ENCODE results near the gene SDC3.

Gene SDC3

DNA sequence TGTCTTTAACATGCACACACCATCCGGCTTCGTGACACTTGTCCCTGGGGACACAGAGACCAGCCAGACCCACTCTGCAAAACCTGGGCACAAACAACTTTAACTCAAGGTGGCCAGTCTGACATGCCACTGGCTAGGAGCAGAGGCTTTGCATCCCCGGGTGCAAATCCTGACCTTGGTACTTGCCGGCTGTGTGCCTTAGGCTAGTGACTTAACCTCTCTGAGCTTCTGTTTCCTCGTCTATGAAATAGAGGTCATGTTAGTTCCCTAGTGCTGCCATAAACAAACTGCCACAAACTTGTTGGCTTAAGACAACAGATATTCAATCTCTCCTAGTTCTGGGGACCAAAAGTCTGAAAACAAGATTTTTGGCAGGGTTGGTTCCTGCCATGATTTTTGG lies 60.4 kb downstream of the SDC3 start:
- DNase-seq (ENCODE audit: low read depth), result no peak

DNA sequence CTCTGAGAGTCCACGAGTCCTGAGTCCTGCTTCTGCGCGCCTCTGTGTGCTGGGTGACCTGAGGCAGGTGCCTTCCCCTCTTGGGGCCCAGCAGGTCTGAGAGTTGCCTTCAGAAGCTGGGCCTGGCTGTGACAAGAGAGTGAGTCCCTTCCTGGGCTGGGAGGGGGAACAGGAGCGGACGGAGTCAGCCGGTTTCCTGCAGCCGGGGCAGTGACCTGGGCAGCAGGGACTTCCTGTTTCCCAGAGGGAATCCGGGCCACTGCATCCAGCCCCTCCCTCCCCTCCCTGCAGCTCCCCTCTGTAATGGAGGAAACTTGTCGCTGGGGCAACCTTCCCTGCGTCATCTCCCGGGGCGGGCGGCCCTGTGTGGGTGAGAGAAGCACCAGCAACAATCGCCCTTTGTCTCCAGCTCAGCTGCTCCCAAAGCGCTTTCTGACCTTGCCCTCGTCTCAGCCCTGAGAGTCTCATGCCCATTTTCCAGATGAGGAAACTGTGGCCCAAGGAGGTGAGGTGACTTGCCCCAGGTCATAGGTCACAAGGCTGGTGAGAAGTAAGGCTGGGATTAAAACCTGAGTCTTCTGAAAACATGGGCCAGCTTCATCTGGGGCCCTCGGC lies 61.1 kb downstream of the SDC3 start:
- DNase-seq (ENCODE audit: low read depth), result no peak

DNA sequence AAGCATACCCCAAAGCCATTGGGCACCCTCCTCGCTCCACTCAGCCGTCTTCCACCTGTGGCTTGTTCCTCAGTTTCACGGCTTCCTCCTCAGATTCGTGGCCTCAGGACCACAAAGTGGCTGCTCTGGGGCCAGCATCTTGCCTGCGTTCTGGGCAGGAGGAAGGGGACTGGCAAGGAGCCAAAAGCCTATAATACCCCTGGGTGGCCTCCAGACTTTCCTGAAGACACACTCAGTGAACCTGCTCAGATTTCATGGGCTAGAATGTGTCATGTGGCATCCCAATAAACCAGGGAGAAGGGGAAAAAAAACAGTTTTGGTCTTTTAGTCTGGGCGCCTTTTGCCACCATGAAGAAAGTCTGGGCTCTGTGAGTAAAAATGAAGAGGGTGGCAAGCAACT lies 62.0 kb downstream of the SDC3 start:
- no peak for DNase-seq (ENCODE audit: low read depth)

DNA sequence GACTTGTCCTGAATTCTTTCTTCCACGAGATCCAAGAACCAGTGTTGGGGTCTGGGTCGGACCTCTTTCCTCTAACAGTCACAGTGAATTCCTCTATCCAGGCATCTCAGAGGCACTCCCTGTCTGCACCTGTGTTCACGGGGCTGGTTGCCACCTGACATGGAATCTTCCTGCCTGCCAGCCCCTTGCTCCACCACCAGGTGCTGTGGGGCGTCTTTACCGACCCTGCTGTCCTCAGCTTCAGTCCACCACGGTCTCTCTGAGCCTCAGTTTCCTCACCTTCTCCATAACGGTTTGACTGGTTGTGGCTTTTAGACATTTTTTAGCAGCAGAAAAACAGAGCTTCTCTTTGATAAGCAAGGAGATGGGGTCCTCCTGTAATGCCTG lies 62.7 kb downstream of the SDC3 start:
- no peak for DNase-seq (ENCODE audit: low read depth)

DNA sequence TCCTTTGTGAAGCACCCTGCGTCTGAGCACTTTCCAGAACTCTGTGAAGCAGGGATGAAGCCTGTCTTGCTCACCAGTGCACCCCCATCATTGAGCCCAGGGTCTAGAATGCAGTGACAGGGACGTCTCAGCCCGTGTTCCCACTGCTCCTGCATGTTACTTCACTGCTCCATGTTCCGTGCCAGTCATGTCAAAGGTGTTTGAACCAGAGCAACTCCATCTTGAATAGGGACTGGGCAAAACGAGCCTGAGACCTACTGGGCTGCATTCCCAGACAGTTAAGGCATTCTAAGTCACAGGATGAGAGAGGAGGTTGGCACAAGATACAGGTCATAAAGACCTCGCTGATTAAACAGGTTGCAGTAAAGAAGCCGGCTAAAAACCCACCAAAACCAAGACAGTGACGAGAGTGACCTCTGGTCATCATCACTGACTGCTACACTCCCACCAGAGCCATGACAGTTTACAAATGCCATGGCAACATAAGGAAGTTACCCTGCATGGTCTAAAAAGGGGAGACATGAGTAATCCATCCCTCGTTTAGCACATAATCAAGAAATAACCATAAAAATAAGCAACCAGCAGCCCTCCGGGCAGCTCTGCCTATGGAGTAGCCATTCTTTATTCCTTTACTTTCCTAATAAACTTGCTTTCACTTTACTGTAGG lies 63.2 kb downstream of the SDC3 start:
- DNase-seq (ENCODE audit: low read depth), result no peak

DNA sequence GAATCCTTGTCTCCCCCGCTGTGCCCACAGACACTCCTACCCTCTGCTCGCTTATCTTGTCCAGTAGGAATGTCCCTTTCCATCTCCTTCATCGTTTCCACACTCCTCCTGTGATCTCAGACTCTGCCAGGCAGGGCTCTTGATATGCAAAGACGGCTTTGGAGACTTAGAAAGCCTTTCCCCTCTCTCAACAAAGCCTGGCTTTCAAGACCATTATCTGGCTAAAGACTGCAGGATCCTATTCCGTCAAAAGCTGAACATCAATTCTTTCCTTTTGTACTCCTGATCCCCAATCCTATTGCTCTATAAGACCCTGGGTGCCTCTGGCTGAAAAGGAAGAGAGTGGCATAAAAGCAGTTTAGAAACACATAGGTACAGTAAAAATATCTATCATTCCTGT lies 63.9 kb downstream of the SDC3 start:
- no peak for DNase-seq (ENCODE audit: low read depth)

DNA sequence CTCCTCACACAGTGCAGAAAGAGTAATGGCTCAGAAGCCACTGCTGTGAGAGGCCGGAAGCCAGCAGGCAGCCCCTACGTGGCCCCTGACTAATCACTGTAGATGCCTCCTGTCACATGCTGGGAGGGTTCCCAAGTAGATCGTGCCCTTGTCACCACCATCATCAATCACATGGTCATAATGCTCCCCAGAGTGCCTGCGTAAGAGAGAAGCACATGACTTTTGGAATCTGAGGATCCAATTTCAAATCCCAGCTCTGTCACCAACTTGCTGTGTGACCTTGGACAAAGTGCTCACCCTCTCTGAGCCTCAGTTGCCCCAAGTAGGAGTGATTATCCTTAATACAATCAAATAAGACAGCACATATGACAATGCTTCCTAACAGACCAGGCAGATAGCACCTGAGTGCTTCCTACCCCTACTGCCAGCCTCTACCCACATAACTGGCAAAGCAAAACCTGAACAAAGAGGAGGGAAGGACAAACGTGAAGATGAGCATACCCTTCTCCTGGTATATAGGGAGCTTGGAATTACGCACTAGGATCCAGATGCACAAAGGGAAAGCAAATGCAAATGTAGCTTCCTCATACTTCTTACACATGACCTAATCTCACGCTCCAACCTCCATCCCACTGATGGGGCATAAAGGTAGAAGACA lies 65.7 kb downstream of the SDC3 start:
- no peak for DNase-seq (ENCODE audit: low read depth)

DNA sequence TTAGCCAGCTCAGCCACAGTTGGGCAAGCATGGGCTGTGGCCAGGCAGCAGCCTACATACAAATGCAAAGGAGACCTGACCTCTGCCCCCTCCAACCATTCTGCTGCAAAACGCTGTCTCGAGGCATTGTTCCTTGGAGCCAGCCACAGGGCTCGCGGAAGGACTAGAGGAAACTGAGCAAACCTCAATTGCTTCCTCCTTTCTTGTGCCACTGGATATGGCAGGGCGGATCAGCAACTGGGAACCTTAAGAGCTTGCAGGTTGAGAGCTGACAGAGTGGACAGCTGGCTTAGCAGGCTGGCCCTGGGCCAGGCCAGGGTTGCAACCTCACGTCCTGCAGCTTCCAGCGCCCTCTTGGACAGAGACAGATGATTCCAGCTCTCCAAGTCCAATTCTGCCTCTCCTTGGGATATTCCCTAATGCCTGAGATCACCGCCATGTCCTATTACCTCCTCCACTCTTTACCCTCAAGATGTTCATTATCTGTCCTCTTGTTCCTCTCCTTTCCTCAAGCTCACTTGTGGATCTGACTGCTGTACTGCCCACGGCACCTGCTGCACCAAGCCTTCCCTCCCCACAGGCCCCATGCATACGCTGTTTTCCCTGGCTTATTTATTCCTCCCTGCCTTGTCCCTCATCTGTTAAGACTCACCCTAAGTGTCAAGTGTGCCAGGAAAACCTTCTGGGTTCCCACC lies 67.5 kb downstream of the SDC3 start:
- DNase-seq (ENCODE audit: low read depth), result no peak

DNA sequence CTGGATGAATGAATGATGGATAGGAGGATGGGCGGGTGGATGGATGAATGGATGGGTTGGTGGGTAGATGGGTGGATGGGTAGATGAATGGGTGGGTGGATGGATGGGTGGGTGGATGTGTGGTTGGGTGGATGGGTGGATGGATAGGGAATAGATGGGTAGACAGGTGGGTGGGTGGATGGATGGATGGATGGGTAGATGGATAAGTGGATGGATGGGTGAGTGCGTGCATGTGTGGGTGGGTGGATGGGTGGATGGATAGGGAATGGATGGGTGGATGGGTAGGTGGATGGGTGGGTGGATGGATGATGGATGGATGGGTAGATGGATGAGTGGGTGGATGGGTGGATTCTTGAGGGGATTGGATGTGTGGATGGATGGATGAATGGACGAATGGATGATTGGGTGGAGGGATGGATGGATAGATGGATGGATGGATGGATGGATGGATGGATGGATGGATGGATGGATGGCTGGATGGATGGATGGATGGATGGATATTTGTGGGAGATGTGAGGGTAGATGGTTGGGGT lies 68.7 kb downstream of the SDC3 start:
- no peak for DNase-seq (ENCODE audit: low read depth)

DNA sequence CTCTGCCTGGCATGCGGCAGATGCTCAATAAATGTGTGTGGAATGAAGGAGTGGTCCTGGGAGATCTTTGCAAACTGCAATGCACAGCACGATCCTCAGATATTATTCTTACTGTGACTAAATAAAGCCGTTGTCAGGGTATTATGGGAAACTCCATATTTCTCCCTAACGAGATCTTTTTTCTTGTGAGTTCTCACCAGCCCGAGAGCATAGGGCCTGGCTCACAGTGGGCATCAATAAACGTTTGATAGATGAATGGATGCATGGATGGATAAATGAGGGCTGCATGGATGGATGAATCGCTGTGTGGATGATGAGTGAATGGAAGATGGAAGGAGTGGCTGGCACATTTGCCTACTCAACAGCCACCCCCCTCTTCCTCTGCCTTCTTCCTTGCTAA lies 69.6 kb downstream of the SDC3 start:
- no peak for DNase-seq (ENCODE audit: low read depth)

DNA sequence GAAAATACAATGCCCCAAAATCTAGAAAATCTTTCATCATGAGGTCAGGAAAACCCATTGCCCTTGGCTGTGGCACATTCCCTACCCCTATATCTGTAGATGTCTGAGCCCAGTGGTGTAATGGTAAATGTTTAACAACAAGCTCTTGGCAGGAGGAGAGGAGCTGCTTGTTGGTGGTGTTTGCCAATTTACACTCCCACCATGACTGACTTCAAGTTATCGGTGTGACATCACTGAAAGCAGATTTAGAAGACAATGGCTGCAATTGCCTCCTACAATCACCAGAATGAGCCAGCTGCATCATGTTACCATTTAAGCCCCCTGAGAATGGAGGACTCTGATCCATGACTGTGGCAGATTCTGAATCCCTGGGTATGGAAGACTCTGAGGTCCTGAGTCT lies 70.9 kb downstream of the SDC3 start:
- no peak for DNase-seq (ENCODE audit: low read depth)

DNA sequence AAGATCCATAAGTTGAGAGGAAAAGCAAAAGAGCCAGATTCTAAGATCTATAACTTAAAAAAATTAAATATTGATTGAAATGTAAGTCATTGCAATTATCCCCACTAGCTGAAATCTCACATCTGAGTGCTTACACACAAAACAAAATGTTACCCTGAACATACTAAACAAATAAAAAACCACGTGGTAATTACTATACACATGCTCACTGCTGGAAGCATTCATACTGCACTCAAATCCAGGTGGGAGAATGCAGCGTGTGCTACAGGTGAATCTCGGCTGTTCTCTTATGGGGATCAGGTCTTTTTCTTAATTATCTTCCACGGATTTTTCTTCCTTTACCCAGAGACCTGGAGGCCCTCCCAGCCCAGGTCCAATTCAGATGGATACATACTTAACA lies 74.3 kb downstream of the SDC3 start:
- no peak for DNase-seq (ENCODE audit: low read depth)

DNA sequence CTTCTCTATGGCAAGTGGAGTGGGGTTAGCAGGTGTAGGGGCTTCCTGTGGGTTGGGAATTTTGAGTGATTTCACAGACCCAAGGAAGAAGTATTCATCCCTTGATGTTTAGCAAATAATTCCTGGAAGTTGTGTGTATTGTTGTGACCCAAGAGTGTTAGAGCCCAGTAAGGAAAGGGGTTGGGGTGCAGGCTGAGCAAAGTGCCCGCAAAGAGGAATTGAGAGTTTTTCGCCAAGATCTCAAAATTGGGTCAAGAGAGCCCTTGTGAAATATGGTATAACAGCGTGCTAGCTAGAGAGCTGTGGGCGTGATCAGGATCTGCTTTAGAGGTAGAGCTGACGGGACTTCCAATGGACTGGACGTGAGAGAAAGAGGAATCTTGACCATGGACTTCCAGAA lies 78.0 kb downstream of the SDC3 start:
- no peak for DNase-seq (ENCODE audit: low read depth)

DNA sequence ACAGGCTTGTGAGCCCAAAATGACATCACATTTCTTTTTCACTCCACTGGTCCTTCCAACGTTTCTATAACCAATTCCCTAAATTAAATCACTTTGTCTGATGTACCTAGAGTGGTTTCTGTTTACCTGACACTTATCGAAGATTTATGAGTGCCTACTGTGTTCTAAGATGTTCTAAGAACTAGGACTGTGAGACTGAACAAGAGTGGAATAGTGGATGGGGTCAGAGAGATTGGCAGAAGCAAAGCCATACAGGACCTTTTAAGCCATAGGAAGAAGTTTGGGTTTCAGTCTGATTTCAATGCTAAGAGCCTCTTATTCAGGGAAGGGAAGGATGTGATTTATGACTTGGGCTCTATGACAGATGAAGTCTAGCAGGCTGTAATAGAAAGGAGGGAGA lies 78.7 kb downstream of the SDC3 start:
- DNase-seq (ENCODE audit: low read depth), result no peak

DNA sequence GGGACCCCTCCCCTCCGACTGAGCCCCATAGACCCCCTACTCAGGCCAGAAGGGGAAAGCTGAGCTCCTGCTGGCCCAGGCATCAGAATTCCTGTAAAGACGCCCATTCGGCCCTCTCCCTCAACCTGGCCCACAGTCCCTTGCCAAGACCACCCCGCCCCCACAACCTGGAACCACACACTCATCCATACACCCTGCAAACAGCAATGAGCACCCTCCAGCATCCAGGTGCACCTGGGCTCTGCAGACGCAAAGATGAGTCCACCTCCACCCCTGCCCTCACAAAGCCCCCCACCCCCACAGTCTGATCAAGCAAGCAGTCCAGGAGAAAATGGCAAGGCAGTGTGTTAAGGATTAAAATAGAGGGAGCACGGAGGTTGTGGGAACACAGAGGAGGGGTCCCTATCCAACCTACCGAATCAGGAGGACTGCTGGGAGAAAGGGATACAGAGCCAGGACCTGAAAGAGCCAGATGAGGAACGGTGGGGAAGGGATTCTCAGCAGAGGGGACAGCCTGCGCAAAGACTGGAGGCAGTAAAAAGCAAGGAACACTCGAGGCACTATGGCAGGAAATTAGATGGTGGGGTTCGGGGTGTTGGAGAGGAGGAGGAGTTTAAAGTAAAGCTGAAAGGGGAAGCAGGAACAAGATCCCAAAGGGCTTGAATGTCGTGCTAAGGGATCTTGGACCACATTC lies 83.7 kb downstream of the SDC3 start:
- no peak for DNase-seq (ENCODE audit: low read depth)

DNA sequence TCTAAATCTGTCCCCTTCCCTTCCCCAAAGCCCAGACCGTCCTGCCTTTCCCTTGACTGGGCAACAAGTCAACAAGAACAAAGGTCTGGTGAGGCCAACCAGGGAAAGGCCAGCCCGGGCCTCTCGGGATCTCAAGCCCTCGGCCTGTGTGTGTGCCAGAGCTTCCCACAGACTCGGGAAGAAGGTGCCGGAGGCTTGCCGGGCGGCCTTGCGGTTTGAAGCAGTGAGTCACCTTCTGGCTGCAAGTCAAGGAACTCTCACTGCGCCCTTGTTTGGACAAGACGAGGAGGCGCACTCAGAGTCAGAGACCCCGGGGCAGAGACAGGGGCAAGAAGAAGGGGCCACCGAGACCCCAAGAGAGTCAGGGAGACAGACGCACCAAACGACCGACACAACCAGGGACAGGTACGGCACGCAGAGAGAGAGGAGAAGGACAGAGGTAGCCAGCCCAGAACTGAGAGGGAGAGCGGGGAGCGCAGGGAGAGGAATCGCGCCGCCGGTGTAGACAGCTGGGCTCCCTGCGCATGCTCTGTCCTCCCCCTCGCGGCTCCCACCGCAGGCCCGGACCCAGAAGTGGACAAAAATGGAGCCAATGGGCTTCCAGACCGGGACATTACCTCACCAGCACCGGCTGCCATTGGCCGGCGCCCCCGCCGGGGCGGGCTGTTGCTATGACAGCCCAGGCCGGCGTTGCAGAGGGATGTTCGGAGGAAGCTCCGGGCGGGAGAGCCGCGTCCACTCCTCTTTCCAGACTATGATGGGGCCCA lies 84.4 kb downstream of the SDC3 start:
- peak; percentile 40 for DNase-seq (ENCODE audit: low read depth)

DNA sequence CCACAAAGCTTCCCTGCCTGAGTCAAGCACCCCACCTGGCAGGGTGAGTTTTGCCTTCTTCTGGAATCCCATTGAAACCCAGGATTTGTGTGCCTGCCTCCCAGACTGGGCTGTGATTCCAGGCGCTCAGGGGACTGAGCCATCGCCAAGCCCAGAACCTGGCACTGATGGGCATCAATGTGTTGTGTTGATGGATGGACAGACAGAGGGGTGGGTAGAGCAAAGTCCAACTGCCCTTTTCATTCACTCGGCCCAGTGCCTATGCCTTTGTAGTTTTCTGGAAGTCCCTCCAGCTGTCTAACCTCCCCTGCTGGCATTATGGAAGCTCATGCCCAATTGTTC lies 85.0 kb downstream of the SDC3 start:
- no peak for DNase-seq (ENCODE audit: low read depth)

DNA sequence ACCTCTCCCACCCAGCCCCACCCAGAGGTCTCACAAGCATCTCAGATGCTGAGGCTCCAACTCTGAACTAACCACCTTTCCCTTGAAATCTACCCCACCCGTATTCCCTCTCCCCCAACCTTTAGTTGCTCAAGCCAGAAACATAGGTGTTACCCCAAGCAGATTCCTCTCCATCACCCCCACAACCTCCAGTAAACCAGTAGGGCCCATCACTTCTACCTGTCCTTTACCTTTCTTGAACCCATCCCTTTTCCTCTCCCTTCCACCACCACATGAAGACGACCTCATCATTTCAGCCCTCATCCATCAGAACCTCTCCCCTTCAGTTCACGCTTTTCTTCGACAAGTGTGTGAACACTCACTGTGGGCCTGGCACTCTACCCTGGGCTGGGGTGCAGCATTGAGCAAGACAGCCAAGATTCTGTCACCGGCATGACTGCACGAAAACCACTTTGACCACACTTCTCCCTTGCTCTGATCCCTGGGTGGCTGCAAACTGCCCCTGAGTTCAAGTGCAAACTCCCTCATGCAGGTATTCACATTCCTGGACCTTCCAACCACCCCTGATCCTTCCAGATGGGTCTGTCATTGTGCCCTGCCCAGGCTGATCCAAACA lies 85.5 kb downstream of the SDC3 start:
- no peak for DNase-seq (ENCODE audit: low read depth)

DNA sequence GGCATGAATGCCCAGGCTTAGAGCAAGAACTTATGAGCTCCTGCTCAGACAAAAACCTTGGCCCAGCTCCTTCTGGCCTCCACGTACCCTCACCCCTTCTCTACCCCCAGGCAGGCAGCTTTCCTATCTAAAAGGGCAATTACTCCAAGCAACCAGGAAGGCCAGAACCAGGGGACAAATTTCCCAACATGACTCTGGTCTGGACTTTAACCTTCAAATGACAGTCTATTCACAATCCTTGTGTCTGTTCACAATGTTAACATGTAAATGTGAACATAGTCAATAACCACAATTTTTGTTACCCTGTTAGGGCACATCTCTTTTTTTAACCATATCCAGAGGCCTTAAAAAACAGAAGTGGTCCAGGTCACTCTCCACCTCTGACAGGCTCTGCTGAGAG lies 86.6 kb downstream of the SDC3 start:
- DNase-seq (ENCODE audit: low read depth), result no peak

DNA sequence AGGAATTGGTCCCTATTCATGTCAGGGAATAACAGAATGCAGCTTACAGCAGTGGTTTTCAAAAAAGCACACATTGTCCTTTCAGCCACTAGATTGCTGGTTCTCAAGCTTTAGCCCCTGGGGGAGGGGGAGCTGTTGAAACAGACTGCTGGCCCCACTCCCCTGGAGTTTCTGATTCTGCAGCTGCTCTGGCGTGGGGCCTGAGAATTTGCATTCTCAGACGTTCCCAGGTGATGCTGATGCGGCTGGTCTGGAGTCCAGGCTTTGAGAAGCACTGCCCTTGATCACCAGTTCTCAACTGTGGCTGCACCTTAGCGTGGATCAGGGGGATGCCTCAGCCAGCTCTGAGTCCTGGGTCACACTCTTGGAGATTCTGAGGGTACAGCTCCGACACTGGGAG lies 88.3 kb downstream of the SDC3 start:
- no peak for DNase-seq (ENCODE audit: low read depth)

Data from CMK (cell line).